Ovary (tissue), 3 donors: ENCODE measurements around the gene SLC25A52.

ENCODE experiments used
- CTCF ChIP-seq, 3 donors: fragments of 450-650 bp in 2 of 3; fragments of 200-600 bp in 1 of 3; IDR thresholded peaks; one replicate each; pipeline versions ENCODE4 v1.5.1 to v1.8.0; 2016 to 2022; ENCODE audit warnings: antibody characterized with exemption in 3 of 3, mild to moderate bottlenecking in 1 of 3
- EP300 ChIP-seq: sonication (generic); formaldehyde crosslinking; IDR thresholded peaks from one replicate; pipeline ENCODE4 v1.6.1; 2017; ENCODE audit warnings: antibody characterized with exemption
- POLR2A ChIP-seq: fragments of 450-650 bp; IDR thresholded peaks from one replicate; pipeline ENCODE4 v1.6.1; 2017; ENCODE audit warnings: antibody characterized with exemption, mild to moderate bottlenecking, moderate library complexity
- donor health status: DM: no; HTN: no; CAD: no.

- no peak for TF ChIP-seq CTCF (IDR thresholded peaks at IDR 0.05)
- TF ChIP-seq POLR2A = no peak
- TF ChIP-seq EP300 = no peak
These were observed 16.2 kb downstream of the SLC25A52 start for GRCh38 chr18:31744321-31745067.
